Glutamatergic neuron (in vitro differentiated cells): ENCODE results near the gene CRNN. TPM values are rescaled to one million over a fixed set of nuclear protein-coding genes. Genes with fewer than 3 reads are reported as not detected.
A peak's percentile ranks its signal among the peaks of the same experiment; 100 is the strongest.

Source experiments
- DNase-seq: peaks from one replicate; pipeline ENCODE4 v3.0.0; 2022
- H3K27ac Mint-ChIP-seq: one replicate; pipeline ENCODE4 v1.8.0; 2020; ENCODE audit warnings: mild to moderate bottlenecking, mixed read lengths, inconsistent platforms; ENCODE audit not compliant: unreplicated experiment
- H3K27me3 Mint-ChIP-seq: one replicate; pipeline ENCODE4 v1.8.0; 2020; ENCODE audit warnings: mild to moderate bottlenecking, moderate library complexity, mixed read lengths, inconsistent platforms; ENCODE audit not compliant: unreplicated experiment
- H3K36me3 Mint-ChIP-seq: one replicate; pipeline ENCODE4 v1.8.0; 2020; ENCODE audit warnings: mild to moderate bottlenecking, mixed read lengths, inconsistent platforms; ENCODE audit not compliant: unreplicated experiment
- H3K4me1 Mint-ChIP-seq: one replicate; pipeline ENCODE4 v1.8.0; 2020; ENCODE audit warnings: mild to moderate bottlenecking, low read depth, mixed read lengths, inconsistent platforms; ENCODE audit not compliant: unreplicated experiment
- H3K4me3 Mint-ChIP-seq: one replicate; pipeline ENCODE4 v1.8.0; 2020; ENCODE audit warnings: mild to moderate bottlenecking, mixed read lengths, inconsistent platforms; ENCODE audit not compliant: unreplicated experiment
- H3K9me3 Mint-ChIP-seq: one replicate; pipeline ENCODE4 v1.8.0; 2020; ENCODE audit warnings: mild to moderate bottlenecking, moderate library complexity, mixed read lengths, inconsistent platforms; ENCODE audit not compliant: unreplicated experiment
- CTCF ChIP-seq: fragments of 200-600 bp; sonication (generic); IDR thresholded peaks from one replicate; pipeline ENCODE4 v1.5.0; 2021; ENCODE audit not compliant: partially characterized antibody, unreplicated experiment
- total RNA-seq: library from RNA; stranded (reverse); fragmentation: NEBNext Ultra II Directional; extraction: Animal tissue kit (Norgen Biotek cat#: 25700); gene quantifications from one replicate; pipeline ENCODE4 v1.2.1, GENCODE V29; 2021; ENCODE audit not compliant: unreplicated experiment

Gene CRNN
- total RNA-seq, 1 donor from 2014 or later: not detected

GRCh38 chr1:152442301-152442700 is 28.2 kb upstream of the CRNN start:
- no peaks in the 10 kb centered on the region for H3K4me1 Mint-ChIP-seq
- TF ChIP-seq CTCF: no peak
- H3K36me3 Mint-ChIP-seq: no peaks in the 10 kb centered on the region
- peaks cover 6% of the 10 kb centered on the region for H3K9me3 Mint-ChIP-seq
- peaks cover 3% of the 10 kb centered on the region for H3K27me3 Mint-ChIP-seq
- no peak overlapping the region for H3K4me3 Mint-ChIP-seq
- no peak for DNase-seq
- H3K27ac Mint-ChIP-seq: no peak overlapping the region

DNA sequence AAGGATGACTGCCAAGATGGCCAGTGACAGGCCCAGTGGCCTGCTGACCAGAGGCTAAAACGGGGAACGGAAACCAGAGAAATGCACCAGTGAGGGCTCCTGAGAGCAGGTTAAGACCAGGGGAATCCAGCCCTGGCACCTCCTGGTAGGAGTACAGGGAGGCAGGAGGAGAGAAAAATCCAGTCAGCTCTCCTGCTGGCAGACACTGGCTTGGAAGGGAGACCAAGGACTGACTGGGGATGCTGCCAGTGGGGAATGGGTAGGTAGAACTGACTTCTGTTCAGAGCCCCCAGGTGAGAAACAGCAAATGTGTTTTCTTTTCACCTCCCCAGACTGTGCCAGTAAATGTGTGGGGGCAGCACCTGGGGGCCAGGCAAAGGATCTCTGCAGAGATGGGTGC is 27.7 kb upstream of the CRNN start:
- TF ChIP-seq CTCF: no peak
- H3K4me1 Mint-ChIP-seq: no peaks in the 10 kb centered on the region
- peaks cover 3% of the 10 kb centered on the region for H3K27me3 Mint-ChIP-seq
- no peak for DNase-seq
- no peaks in the 10 kb centered on the region for H3K36me3 Mint-ChIP-seq
- no peak overlapping the region for H3K4me3 Mint-ChIP-seq
- no peak overlapping the region for H3K27ac Mint-ChIP-seq
- peaks cover 6% of the 10 kb centered on the region for H3K9me3 Mint-ChIP-seq

DNA sequence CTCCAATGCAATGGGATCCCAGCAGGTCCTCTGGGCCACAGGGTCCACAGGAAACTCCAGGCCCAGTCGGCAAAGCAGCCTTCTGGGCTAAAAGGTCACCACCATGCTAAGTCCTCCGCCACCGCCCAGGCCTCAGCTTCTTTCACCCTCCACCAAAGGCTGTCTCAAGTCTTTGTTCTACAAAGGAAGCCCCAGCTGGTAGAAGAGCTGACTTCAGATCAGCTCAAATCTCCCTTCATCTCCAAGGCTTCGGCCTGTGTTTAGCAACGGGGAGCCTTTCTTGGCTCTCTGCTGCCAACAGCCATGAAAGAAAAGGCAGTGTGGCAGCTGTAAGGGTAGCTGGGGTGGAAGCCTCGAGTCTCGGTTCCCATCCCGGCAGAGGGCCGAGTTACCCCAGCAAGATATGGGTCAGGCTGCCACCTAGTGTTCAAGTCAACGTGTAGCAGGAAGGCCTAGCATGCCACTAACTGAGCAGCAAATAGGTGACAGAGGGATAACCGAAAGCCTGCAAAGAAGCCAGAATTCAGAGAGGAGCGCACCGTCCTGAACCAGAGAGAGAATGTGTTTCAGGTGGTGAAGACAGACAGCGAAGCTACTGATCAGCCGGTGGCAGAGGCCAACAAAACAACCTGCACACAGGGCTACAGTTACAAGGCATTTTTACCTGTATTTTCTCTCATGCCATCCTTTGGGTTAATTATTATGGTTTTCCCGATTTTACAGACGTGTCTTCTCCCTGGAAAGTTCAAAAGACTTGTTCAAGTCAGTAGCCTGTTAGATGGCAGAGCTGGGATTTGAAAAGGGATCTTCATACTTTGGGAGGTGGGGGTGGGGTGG is 26.8 kb upstream of the CRNN start:
- Mint-ChIP-seq H3K27me3 (peaks cover 3% of the 10 kb centered on the region), H3K36me3 (no peaks in the 10 kb centered on the region), H3K4me3 (no peak overlapping the region), H3K9me3 (peaks cover 6% of the 10 kb centered on the region), H3K4me1 (no peaks in the 10 kb centered on the region), H3K27ac (no peak overlapping the region)
- TF ChIP-seq CTCF: peak; percentile 83
- peak; percentile 76 for DNase-seq

DNA sequence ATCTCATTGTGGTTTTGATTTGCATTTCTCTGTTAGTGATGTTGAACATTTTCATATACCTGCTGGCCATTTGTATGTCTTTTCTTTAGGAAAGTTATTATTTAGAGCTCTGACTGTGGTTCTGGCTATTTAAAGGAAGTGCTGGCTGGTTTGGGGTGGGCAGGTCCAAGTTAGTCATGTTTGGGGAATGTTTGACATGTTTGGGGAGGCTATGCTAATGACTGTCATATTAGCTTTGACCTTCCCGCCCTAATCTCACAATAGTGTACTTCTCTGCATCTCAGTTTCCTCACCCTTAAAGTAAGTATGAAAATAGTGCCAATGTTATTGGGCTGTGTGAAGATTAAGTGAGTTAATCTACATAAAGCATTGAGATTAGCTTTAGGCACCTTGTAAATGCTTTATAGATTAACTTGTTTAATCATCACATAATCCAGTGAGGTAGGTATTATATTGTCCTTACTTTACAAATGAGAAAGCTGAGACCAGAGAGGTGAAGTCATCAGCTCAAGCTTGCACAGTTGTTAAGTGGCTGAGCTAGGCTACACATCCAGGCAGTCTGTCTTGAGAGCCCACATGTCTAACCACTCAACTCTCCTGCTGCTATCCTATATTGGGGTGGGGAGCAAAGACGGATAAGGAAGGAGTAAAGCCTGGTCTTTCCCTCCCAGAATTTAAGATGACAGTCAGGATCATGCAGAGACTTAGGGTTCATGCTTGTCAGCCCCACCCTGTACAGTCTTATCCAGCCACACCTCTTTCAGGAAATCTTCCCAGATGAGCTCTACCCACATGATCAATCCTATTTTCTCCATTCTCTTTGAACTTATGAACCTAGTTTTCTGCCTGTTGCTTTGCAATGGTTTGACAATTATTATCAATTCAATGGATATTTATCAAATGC is 22.8 kb upstream of the CRNN start:
- Mint-ChIP-seq H3K4me1 (no peaks in the 10 kb centered on the region), H3K9me3 (peaks cover 6% of the 10 kb centered on the region), H3K27ac (no peak overlapping the region), H3K4me3 (no peak overlapping the region), H3K36me3 (no peaks in the 10 kb centered on the region), H3K27me3 (peaks cover 3% of the 10 kb centered on the region)
- DNase-seq: no peak
- no peak for TF ChIP-seq CTCF
